ENCODE data around the gene DNAH14.
"Not testable (repeated sequence)": the region's sequence is repeated elsewhere in the genome, so short reads cannot be mapped to it uniquely, and the experiment has no call there.

Gene DNAH14

GRCh38 chr1:224988042-224988441, 58.6 kb downstream of the DNAH14 start:
- TF ChIP-seq TAF1 (IDR thresholded peaks at IDR 0.05; ENCODE audit: low read depth, low read length) (no peak), PAX5 (IDR thresholded peaks at IDR 0.05; ENCODE audit: insufficient read depth, low read length, severe bottlenecking) (no peak), SPI1 (IDR thresholded peaks at IDR 0.05; ENCODE audit: low read depth, low read length) (no peak), POLR2A (IDR thresholded peaks at IDR 0.05; ENCODE audit: low read depth, low read length) (no peak), POU2F2 (IDR thresholded peaks at IDR 0.05; ENCODE audit: low read depth, low read length) (no peak), POLR2AphosphoS5 (IDR thresholded peaks at IDR 0.05; ENCODE audit: low read depth, low read length) (no peak)
- no peak for DNase-seq (ENCODE audit: insufficient read length, low spot score)
- no peak for FAIRE-seq

- FAIRE-seq: no peak
- DNase-seq (ENCODE audit: insufficient read length, low spot score): no peak
- TF ChIP-seq POLR2A (IDR thresholded peaks at IDR 0.05; ENCODE audit: low read depth, low read length) (no peak), SPI1 (IDR thresholded peaks at IDR 0.05; ENCODE audit: low read depth, low read length) (no peak), POU2F2 (IDR thresholded peaks at IDR 0.05; ENCODE audit: low read depth, low read length) (no peak), POLR2AphosphoS5 (IDR thresholded peaks at IDR 0.05; ENCODE audit: low read depth, low read length) (no peak), PAX5 (IDR thresholded peaks at IDR 0.05; ENCODE audit: insufficient read depth, low read length, severe bottlenecking) (no peak), TAF1 (IDR thresholded peaks at IDR 0.05; ENCODE audit: low read depth, low read length) (no peak)
These were observed 60.1 kb downstream of the DNAH14 start for GRCh38 chr1:224989615-224990014.

GRCh38 chr1:224991550-224991949, 62.1 kb downstream of the DNAH14 start:
- not testable (repeated sequence) for DNase-seq (ENCODE audit: insufficient read length, low spot score); FAIRE-seq

- TF ChIP-seq PAX5 (IDR thresholded peaks at IDR 0.05; ENCODE audit: insufficient read depth, low read length, severe bottlenecking) (no peak), TAF1 (IDR thresholded peaks at IDR 0.05; ENCODE audit: low read depth, low read length) (no peak), SPI1 (IDR thresholded peaks at IDR 0.05; ENCODE audit: low read depth, low read length) (no peak), POLR2A (IDR thresholded peaks at IDR 0.05; ENCODE audit: low read depth, low read length) (no peak), POLR2AphosphoS5 (IDR thresholded peaks at IDR 0.05; ENCODE audit: low read depth, low read length) (no peak), POU2F2 (IDR thresholded peaks at IDR 0.05; ENCODE audit: low read depth, low read length) (no peak)
- DNase-seq (ENCODE audit: insufficient read length, low spot score): no peak
- no peak for FAIRE-seq
These were observed 66.1 kb downstream of the DNAH14 start for GRCh38 chr1:224995602-224996001.

GRCh38 chr1:224996266-224996665, 66.8 kb downstream of the DNAH14 start:
- DNase-seq (ENCODE audit: insufficient read length, low spot score) (no peak), FAIRE-seq (no peak)
- TF ChIP-seq POLR2A (IDR thresholded peaks at IDR 0.05; ENCODE audit: low read depth, low read length) (no peak), PAX5 (IDR thresholded peaks at IDR 0.05; ENCODE audit: insufficient read depth, low read length, severe bottlenecking) (no peak), TAF1 (IDR thresholded peaks at IDR 0.05; ENCODE audit: low read depth, low read length) (no peak), POU2F2 (IDR thresholded peaks at IDR 0.05; ENCODE audit: low read depth, low read length) (no peak), SPI1 (IDR thresholded peaks at IDR 0.05; ENCODE audit: low read depth, low read length) (no peak), POLR2AphosphoS5 (IDR thresholded peaks at IDR 0.05; ENCODE audit: low read depth, low read length) (no peak)

GRCh38 chr1:224998185-224998584, 68.7 kb downstream of the DNAH14 start:
- FAIRE-seq: no peak
- TF ChIP-seq PAX5 (IDR thresholded peaks at IDR 0.05; ENCODE audit: insufficient read depth, low read length, severe bottlenecking) (no peak), TAF1 (IDR thresholded peaks at IDR 0.05; ENCODE audit: low read depth, low read length) (no peak), POLR2AphosphoS5 (IDR thresholded peaks at IDR 0.05; ENCODE audit: low read depth, low read length) (no peak), POU2F2 (IDR thresholded peaks at IDR 0.05; ENCODE audit: low read depth, low read length) (no peak), SPI1 (IDR thresholded peaks at IDR 0.05; ENCODE audit: low read depth, low read length) (no peak), POLR2A (IDR thresholded peaks at IDR 0.05; ENCODE audit: low read depth, low read length) (no peak)
- no peak for DNase-seq (ENCODE audit: insufficient read length, low spot score)

GRCh38 chr1:225004396-225004795, 74.9 kb downstream of the DNAH14 start:
- no peak for DNase-seq (ENCODE audit: insufficient read length, low spot score)
- no peak for FAIRE-seq
- TF ChIP-seq TAF1 (IDR thresholded peaks at IDR 0.05; ENCODE audit: low read depth, low read length): no peak
- TF ChIP-seq PAX5 (IDR thresholded peaks at IDR 0.05; ENCODE audit: insufficient read depth, low read length, severe bottlenecking): no peak
- TF ChIP-seq POLR2A (IDR thresholded peaks at IDR 0.05; ENCODE audit: low read depth, low read length): no peak
- TF ChIP-seq SPI1 (IDR thresholded peaks at IDR 0.05; ENCODE audit: low read depth, low read length): no peak
- no peak for TF ChIP-seq POU2F2 (IDR thresholded peaks at IDR 0.05; ENCODE audit: low read depth, low read length)
- TF ChIP-seq POLR2AphosphoS5 (IDR thresholded peaks at IDR 0.05; ENCODE audit: low read depth, low read length): no peak

- not testable (repeated sequence) for DNase-seq (ENCODE audit: insufficient read length, low spot score); FAIRE-seq
These were observed 76.9 kb downstream of the DNAH14 start for GRCh38 chr1:225006352-225006751.

- DNase-seq (ENCODE audit: insufficient read length, low spot score); FAIRE-seq: not testable (repeated sequence)
These were observed 78.6 kb downstream of the DNAH14 start for GRCh38 chr1:225008050-225008449.

GRCh38 chr1:225021037-225021436, 91.6 kb downstream of the DNAH14 start:
- TF ChIP-seq PAX5 (IDR thresholded peaks at IDR 0.05; ENCODE audit: insufficient read depth, low read length, severe bottlenecking): no peak
- no peak for FAIRE-seq

GRCh38 chr1:225026701-225027100, 97.2 kb downstream of the DNAH14 start:
- no peak for TF ChIP-seq POLR2AphosphoS5 (IDR thresholded peaks at IDR 0.05; ENCODE audit: low read depth, low read length)
- no peak for TF ChIP-seq POU2F2 (IDR thresholded peaks at IDR 0.05; ENCODE audit: low read depth, low read length)
- TF ChIP-seq SPI1 (IDR thresholded peaks at IDR 0.05; ENCODE audit: low read depth, low read length): no peak
- no peak for TF ChIP-seq PAX5 (IDR thresholded peaks at IDR 0.05; ENCODE audit: insufficient read depth, low read length, severe bottlenecking)
- TF ChIP-seq TAF1 (IDR thresholded peaks at IDR 0.05; ENCODE audit: low read depth, low read length): no peak
- TF ChIP-seq POLR2A (IDR thresholded peaks at IDR 0.05; ENCODE audit: low read depth, low read length): no peak
- FAIRE-seq (no peak), DNase-seq (ENCODE audit: insufficient read length, low spot score) (no peak)

More at GRCh38 chr1:225021037-225021436, 91.6 kb downstream of the DNAH14 start:
- DNase-seq (ENCODE audit: insufficient read length, low spot score): no peak

- not testable (repeated sequence) for FAIRE-seq; DNase-seq (ENCODE audit: insufficient read length, low spot score)
These were observed 107.0 kb downstream of the DNAH14 start for GRCh38 chr1:225036441-225036840.
